GM19455 (cell line): Measurements from ENCODE around the gene MCTP1.

Experiments used
- ATAC-seq: cut with Tn5 transposase; IDR thresholded peaks from one replicate; pipeline ENCODE4 v1.9.1; 2021; ENCODE audit not compliant: unreplicated experiment

The MCTP1 gene

DNA sequence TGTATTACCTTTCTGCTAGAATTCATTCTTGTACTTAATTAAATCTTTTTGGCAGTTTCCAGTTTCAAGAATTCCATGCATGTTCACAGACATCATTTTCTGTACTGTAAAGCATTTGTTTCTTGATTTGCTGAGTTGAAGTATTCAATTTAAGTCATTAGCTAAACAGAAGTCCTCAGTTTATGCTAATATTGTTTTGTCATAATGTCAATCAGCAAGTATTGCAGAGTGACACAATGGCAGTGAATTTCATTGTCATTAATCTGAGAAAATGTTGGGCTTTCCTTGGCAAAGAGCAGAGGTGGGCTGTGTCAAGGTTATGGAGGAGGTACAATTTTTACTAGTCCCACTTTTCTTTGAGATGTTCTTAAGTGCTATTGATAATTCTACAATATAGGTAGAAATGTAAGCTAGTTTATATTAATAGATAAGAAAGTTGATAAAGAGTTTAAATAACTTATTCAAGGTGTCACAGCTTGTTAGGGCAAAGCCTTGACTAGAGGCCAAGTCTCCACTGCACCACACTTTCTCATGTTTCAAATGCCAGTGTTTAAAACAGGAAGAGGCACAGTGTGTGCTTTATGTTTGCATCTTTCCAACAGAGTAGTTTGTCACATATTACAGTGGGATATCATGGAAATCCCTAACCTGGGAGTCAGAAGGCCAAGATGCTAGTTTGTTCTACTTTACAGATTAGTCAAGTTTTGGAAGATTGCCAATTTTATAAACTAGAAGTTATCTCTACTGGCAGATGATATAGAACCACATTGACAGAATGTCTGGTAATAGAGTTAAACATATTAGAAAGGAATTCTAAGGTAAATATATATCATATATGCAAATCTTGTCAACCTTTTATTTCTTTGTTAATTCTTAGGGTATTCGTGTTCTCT is 610.2 kb downstream of the MCTP1 start:
- no peak for ATAC-seq

DNA sequence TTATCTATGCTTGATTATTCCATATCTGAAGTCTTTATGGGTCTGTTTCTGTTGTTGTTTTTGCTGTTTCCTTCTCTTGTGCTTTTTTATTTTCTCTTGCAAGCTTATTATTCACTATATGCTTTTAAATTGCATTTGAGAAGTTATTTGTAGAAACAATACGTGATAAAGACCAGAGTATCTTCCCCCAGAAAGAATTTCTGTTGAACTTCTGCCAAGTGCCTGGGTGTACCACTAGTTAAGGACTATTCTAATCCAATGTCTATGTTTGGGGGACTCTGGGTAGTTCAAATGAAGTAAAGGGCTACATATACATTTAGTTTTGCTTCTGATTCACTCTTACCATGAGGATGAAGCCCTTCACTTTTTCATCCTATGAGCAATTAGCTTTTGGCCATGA is 612.1 kb downstream of the MCTP1 start:
- no peak for ATAC-seq

DNA sequence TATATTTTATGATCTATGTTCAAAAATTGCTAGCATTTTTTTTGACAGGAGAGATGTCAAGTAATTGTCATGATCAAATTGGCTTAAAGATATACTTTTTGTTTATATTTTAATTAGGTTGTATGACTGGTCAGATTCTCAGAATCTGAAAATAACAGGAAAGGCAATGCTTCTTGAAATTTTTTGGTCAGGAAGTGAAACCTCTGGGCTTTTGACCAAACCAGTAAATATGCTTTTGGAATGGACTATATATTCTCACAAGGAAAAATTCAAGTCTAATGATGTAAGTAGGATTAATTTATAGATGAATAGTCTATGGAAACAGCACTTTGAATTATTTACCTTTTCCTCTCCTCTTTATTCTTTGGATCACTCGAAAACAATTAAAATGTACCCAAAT is 614.2 kb downstream of the MCTP1 start:
- ATAC-seq, result no peak

DNA sequence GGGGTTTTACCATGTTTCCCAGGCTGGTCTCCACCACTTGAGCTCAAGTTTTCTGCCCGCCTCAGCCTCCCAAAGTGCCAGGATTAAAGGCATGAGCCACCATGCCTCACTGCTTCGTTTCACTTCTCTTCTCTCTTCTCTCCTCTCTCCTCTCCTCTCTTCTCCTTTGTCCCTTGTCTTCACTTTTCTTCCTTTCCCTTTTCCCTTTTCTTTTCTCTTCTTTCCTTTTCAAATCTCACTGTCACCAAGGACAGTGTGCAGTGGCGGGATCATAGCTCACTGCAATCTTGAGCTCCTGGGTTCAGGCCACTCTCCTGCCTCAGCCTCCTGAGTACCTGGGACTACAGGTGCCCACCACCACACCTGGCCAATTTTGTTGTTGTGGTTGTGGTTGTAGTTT is 617.0 kb downstream of the MCTP1 start:
- ATAC-seq, result no peak

DNA sequence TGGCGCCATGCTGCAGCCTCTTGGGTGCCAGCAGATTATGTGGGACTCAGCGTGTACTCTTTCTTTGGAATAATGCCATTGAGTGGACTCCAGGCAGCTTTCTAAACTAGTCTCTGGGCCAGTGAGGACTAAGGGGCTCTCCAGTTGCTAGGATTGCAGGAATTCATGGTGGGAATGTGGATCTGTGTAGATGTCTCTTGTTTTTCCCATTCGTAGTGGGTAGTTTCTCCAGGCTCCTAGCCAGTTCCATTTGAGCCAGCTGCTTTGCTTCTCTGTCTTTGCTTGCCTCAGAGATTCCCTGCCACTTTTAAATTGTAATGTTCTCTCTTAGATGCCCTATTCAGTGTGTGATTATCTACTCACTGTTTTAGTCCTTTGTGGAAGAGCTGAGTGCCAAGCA is 623.8 kb downstream of the MCTP1 start:
- ATAC-seq, result no peak

DNA sequence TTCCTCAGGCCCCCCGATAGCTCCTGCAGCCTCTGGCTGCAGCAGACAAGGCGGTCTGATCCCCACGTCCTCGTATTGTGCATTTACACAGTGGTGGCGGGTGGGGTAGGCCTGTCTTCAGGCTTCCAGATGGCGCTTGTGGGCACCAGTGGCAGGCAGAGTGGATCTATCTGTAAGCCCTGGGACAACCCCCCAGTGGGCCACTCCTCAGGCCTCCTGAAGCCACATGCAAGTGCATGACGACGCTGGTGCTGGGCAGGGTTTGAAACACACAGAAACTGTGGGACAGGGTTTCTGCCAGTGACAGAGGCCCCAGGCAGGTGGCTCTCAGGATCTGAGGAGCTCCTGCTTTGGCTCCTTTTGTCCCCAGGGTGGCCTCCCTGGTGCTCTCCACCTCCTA is 624.4 kb downstream of the MCTP1 start:
- no peak for ATAC-seq

DNA sequence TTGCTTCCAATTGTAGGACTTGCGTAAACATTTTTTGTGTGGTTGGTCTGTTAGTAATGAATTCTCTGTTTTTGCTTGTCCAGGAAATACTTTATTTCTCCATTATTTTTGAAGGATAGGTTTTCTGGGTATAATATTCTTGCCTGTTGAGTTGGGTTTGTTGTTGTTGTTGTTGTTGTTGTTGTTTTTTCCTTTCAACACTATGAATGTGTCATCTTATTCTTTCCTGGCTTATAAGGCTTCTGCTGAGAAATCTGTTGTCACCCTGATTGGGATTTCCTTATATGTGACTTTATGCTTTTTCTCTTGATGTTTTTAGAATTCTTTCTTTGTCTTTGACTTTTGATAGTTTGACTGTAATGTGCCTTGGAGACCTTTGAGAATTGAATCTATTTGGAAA is 626.6 kb downstream of the MCTP1 start:
- no peak for ATAC-seq
